CD4-positive, alpha-beta T cell treated with Interleukin-15 for 1 hour (primary cell): ENCODE measurements around the gene PDPK1.
"Not testable (repeated sequence)": the region's sequence is repeated elsewhere in the genome, so short reads cannot be mapped to it uniquely, and the experiment has no call there.

Experiments used
- DNase-seq: peaks from one replicate; pipeline ENCODE4 v3.0.0-alpha.2; 2020

PDPK1 gene

GRCh38 chr16:2526135-2526534, 11.7 kb upstream of the PDPK1 start:
- DNase-seq = no peak

- no peak for DNase-seq
Measured at GRCh38 chr16:2527071-2527783, 10.6 kb upstream of the PDPK1 start.

- peak; percentile 16 for DNase-seq
Measured at GRCh38 chr16:2527784-2528100, 10.1 kb upstream of the PDPK1 start.

GRCh38 chr16:2528161-2529060, 9.4 kb upstream of the PDPK1 start:
- DNase-seq = peak; percentile 13

GRCh38 chr16:2529061-2529931, 8.5 kb upstream of the PDPK1 start:
- DNase-seq = peak; percentile 15

GRCh38 chr16:2529961-2530628, 7.7 kb upstream of the PDPK1 start:
- peak; percentile 4 for DNase-seq

- peak; percentile 15 for DNase-seq
Measured at GRCh38 chr16:2530629-2531318, 7.0 kb upstream of the PDPK1 start.

- DNase-seq = no peak
Measured at GRCh38 chr16:2531371-2531695, 6.5 kb upstream of the PDPK1 start, which contains the start of gene CEMP1. CEMP1 (minus strand) TSS chr16:2531408; CDS start chr16:2531073, 335 bp downstream.

GRCh38 chr16:2531696-2532493, 5.9 kb upstream of the PDPK1 start:
- DNase-seq = peak; percentile 97

GRCh38 chr16:2532494-2533141, 5.2 kb upstream of the PDPK1 start:
- DNase-seq = peak; percentile 79

GRCh38 chr16:2533142-2533755, 4.6 kb upstream of the PDPK1 start:
- DNase-seq = not testable (repeated sequence)

- DNase-seq = peak; percentile 10
Measured at GRCh38 chr16:2533912-2534311, 3.9 kb upstream of the PDPK1 start.

GRCh38 chr16:2534335-2534734, 3.5 kb upstream of the PDPK1 start:
- not testable (repeated sequence) for DNase-seq

GRCh38 chr16:2535625-2536013, 2.2 kb upstream of the PDPK1 start:
- DNase-seq = peak; percentile 51

- DNase-seq = peak; percentile 11
Measured at GRCh38 chr16:2539192-2539844, 1.5 kb downstream of the PDPK1 start.

- DNase-seq = peak; percentile 27
Measured at GRCh38 chr16:2539845-2540458, 2.1 kb downstream of the PDPK1 start.

GRCh38 chr16:2540912-2541311, 3.1 kb downstream of the PDPK1 start:
- DNase-seq = peak; percentile 57

GRCh38 chr16:2541409-2541808, 3.6 kb downstream of the PDPK1 start:
- DNase-seq = peak; percentile 10

- DNase-seq = peak; percentile 5
Measured at GRCh38 chr16:2543771-2544170, 6.0 kb downstream of the PDPK1 start.
